ENCODE results near the gene ADAMTS18.
"Not testable (repeated sequence)": the region's sequence is repeated elsewhere in the genome, so short reads cannot be mapped to it uniquely, and the experiment has no call there.

ADAMTS18 gene

DNA sequence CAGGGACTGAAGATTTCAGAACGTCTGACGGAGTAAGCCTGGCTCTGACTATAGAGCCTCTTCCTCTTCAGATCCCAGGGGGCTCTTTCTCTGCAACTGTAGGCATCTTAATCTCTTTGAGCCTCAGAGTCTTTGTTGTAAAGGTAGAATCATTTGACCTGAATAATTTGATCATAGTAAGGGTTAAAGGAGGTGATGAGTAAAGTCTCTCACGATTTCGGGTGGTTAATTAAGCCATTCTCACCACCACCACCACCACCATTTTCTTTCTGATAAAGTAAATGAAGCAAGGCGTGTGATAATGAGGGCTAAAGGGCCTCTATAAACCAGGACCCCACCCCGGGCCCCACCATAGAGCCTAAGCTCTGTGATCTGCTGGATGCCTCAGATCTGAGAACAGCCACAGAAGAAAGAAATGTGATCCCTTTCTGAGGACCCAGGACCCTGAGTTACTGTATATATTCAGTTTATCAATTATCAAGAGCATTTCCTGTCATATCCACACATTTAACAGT, 33.0 kb upstream of the ADAMTS18 start:
- no peak overlapping the region for H3K27ac ChIP-seq (replicated peaks)
- no peak for DNase-seq (ENCODE audit: low read depth in 1 of 2, low spot score in 1 of 2)
- TF ChIP-seq GABPA (IDR thresholded peaks at IDR 0.05; ENCODE audit: low read depth) (no peak), POLR2AphosphoS5 (IDR thresholded peaks at IDR 0.05; ENCODE audit: low read depth) (no peak), SPI1 (IDR thresholded peaks at IDR 0.05; ENCODE audit: borderline replicate concordance, low read depth) (no peak)
- TF ChIP-seq, protein P1, sequence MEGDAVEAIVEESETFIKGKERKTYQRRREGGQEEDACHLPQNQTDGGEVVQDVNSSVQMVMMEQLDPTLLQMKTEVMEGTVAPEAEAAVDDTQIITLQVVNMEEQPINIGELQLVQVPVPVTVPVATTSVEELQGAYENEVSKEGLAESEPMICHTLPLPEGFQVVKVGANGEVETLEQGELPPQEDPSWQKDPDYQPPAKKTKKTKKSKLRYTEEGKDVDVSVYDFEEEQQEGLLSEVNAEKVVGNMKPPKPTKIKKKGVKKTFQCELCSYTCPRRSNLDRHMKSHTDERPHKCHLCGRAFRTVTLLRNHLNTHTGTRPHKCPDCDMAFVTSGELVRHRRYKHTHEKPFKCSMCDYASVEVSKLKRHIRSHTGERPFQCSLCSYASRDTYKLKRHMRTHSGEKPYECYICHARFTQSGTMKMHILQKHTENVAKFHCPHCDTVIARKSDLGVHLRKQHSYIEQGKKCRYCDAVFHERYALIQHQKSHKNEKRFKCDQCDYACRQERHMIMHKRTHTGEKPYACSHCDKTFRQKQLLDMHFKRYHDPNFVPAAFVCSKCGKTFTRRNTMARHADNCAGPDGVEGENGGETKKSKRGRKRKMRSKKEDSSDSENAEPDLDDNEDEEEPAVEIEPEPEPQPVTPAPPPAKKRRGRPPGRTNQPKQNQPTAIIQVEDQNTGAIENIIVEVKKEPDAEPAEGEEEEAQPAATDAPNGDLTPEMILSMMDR (IDR thresholded peaks at IDR 0.05; ENCODE audit: insufficient read depth, low read length), result no peak
- TF ChIP-seq, protein P2, sequence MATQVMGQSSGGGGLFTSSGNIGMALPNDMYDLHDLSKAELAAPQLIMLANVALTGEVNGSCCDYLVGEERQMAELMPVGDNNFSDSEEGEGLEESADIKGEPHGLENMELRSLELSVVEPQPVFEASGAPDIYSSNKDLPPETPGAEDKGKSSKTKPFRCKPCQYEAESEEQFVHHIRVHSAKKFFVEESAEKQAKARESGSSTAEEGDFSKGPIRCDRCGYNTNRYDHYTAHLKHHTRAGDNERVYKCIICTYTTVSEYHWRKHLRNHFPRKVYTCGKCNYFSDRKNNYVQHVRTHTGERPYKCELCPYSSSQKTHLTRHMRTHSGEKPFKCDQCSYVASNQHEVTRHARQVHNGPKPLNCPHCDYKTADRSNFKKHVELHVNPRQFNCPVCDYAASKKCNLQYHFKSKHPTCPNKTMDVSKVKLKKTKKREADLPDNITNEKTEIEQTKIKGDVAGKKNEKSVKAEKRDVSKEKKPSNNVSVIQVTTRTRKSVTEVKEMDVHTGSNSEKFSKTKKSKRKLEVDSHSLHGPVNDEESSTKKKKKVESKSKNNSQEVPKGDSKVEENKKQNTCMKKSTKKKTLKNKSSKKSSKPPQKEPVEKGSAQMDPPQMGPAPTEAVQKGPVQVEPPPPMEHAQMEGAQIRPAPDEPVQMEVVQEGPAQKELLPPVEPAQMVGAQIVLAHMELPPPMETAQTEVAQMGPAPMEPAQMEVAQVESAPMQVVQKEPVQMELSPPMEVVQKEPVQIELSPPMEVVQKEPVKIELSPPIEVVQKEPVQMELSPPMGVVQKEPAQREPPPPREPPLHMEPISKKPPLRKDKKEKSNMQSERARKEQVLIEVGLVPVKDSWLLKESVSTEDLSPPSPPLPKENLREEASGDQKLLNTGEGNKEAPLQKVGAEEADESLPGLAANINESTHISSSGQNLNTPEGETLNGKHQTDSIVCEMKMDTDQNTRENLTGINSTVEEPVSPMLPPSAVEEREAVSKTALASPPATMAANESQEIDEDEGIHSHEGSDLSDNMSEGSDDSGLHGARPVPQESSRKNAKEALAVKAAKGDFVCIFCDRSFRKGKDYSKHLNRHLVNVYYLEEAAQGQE (IDR thresholded peaks at IDR 0.05; ENCODE audit: insufficient replicate concordance, low read depth), result no peak
- no peak overlapping the region for H3K4me3 ChIP-seq (replicated peaks; ENCODE audit: insufficient read depth, low read length)
- no peaks in the 10 kb centered on the region for H3K27me3 ChIP-seq (ENCODE audit: insufficient read depth, poor library complexity, severe bottlenecking)

DNA sequence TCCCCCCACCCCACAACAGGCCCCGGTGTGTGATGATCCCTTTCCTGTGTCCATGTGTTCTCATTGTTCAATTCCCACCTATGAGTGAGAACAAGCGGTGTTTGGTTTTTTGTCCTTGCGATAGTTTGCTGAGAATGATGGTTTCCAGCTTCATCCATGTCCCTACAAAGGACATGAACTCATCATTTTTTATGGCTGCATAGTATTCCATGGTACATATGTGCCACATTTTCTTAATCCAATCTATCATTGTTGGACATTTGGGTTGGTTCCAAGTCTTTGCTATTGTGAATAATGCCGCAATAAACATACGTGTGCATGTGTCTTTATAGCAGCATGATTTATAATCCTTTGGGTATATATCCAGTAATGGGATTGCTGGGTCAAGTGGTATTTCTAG, 28.8 kb upstream of the ADAMTS18 start:
- H3K4me3 ChIP-seq (replicated peaks; ENCODE audit: insufficient read depth, low read length); H3K27me3 ChIP-seq (ENCODE audit: insufficient read depth, poor library complexity, severe bottlenecking); H3K27ac ChIP-seq (replicated peaks); DNase-seq (ENCODE audit: low read depth in 1 of 2, low spot score in 1 of 2): not testable (repeated sequence)

DNA sequence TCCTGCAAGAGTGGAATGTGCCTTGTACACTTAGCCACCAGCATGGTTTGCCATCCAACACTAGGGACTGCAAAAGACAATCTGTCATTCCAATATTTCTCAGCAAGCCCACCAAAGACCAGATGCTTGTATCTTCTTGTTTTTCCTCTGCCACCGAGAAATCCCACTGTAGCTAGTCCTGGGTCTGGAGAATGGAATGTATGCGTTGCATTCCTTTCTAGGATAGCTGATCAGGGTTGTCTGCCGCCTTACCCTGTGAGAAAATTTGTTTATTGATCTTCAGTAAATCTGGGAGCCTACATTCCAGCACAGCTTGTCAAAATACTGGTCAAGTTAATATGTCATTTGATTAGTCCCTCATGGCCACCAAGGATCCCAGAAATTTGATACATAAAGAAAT, 28.1 kb upstream of the ADAMTS18 start:
- TF ChIP-seq, protein P2 (IDR thresholded peaks at IDR 0.05; ENCODE audit: insufficient replicate concordance, low read depth), result no peak
- TF ChIP-seq POLR2AphosphoS5 (IDR thresholded peaks at IDR 0.05; ENCODE audit: low read depth), result no peak
- TF ChIP-seq GABPA (IDR thresholded peaks at IDR 0.05; ENCODE audit: low read depth), result no peak
- TF ChIP-seq SPI1 (IDR thresholded peaks at IDR 0.05; ENCODE audit: borderline replicate concordance, low read depth), result no peak
- TF ChIP-seq, protein P1 (IDR thresholded peaks at IDR 0.05; ENCODE audit: insufficient read depth, low read length), result no peak
- no peaks in the 10 kb centered on the region for H3K27me3 ChIP-seq (ENCODE audit: insufficient read depth, poor library complexity, severe bottlenecking)
- no peak overlapping the region for H3K4me3 ChIP-seq (replicated peaks; ENCODE audit: insufficient read depth, low read length)
- DNase-seq (ENCODE audit: low read depth in 1 of 2, low spot score in 1 of 2), result no peak
- H3K27ac ChIP-seq (replicated peaks), result no peak overlapping the region

DNA sequence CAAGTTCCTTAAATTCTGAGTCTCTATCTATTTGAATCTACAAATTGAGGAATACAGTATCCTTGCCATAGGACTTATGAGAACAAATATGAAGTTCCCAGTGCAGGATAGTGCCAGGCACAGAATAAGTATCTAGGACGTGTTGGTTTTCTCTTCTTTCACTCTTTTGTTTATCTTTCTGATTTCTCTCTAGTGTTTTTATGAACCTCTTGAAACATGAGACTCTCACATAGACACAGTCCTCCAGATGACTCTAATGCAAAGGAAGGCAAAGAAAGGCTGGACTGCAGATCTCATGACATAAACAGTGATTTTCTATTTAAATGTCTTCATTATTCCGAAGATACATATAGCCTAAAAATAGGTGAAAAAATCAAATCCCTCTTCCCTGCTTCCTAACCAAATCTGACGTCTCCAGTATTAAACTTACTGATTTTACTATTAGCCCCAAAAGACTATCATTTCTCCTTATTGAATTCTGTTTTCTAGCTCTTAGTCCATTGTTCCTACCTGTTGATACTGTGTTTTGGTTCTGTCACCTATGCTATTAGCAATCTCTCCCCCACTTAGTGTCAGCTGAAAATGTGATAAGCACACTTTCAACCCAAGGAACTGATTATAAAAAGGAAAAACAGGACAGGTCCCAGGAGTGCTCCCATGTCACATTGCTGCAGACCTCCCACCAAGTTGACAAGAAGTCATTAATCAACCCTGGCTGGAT, 24.9 kb upstream of the ADAMTS18 start:
- TF ChIP-seq GABPA (IDR thresholded peaks at IDR 0.05; ENCODE audit: low read depth), result no peak
- no peak overlapping the region for H3K27ac ChIP-seq (replicated peaks)
- H3K4me3 ChIP-seq (replicated peaks; ENCODE audit: insufficient read depth, low read length), result no peak overlapping the region
- H3K27me3 ChIP-seq (ENCODE audit: insufficient read depth, poor library complexity, severe bottlenecking), result peaks cover 2% of the 10 kb centered on the region
- DNase-seq (ENCODE audit: low read depth in 1 of 2, low spot score in 1 of 2), result no peak

DNA sequence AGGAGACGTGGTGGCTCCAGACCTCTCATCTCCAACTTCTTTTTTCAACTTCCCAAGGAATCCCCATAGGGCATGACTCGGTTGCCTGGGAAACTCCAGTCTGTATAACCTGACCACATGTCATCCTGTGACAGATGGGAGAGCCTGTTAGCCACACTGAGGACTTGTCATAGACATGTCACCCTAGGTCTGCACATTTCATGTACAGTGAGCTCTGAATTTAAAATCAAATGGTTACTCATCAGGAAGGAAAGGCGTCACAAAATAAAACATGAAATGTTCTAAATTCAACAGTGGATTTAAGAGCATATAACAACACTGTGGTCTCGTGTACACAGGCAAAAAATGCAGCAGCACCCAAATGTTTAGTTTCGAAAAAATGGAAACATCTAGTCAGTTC, 22.2 kb upstream of the ADAMTS18 start:
- TF ChIP-seq SPI1 (IDR thresholded peaks at IDR 0.05; ENCODE audit: borderline replicate concordance, low read depth), result no peak
- no peak for TF ChIP-seq GABPA (IDR thresholded peaks at IDR 0.05; ENCODE audit: low read depth)
- TF ChIP-seq, protein P2 (IDR thresholded peaks at IDR 0.05; ENCODE audit: insufficient replicate concordance, low read depth), result no peak
- TF ChIP-seq, protein P1 (IDR thresholded peaks at IDR 0.05; ENCODE audit: insufficient read depth, low read length), result no peak
- no peak for TF ChIP-seq POLR2AphosphoS5 (IDR thresholded peaks at IDR 0.05; ENCODE audit: low read depth)
- Histone ChIP-seq H3K27me3 (ENCODE audit: insufficient read depth, poor library complexity, severe bottlenecking) (peaks cover 2% of the 10 kb centered on the region), H3K4me3 (replicated peaks; ENCODE audit: insufficient read depth, low read length) (no peak overlapping the region), H3K27ac (replicated peaks) (no peak overlapping the region)
- no peak for DNase-seq (ENCODE audit: low read depth in 1 of 2, low spot score in 1 of 2)
